SK-MEL-5 (cell line): ENCODE data around the gene CCDC12. TPM values are rescaled to one million over a fixed set of nuclear protein-coding genes. Genes with fewer than 3 reads are reported as not detected.

Source experiments
- DNase-seq: peaks from one replicate; pipeline ENCODE4 v3.0.0-alpha.2; 2016; ENCODE audit warnings: low read depth, low spot score
- in situ Hi-C: cut with HindIII; loops from 2 replicates; pipeline ENCODE4 v1.10.0; 2016; ENCODE audit warnings: low sequenced_read_pairs, high pct_unique_total_duplicates, low pct_unique_long_range_greater_than_20kb
- total RNA-seq: library from RNA; depleted of rRNA; stranded (reverse); fragments of >200 nt; shearing (Covaris generic); gene quantifications from 2 replicates; pipeline ENCODE4 v1.2.3, GENCODE V29; 2014

CCDC12 gene
- total RNA-seq, 1 experiment from 2014 or later = 24.6 TPM

DNA sequence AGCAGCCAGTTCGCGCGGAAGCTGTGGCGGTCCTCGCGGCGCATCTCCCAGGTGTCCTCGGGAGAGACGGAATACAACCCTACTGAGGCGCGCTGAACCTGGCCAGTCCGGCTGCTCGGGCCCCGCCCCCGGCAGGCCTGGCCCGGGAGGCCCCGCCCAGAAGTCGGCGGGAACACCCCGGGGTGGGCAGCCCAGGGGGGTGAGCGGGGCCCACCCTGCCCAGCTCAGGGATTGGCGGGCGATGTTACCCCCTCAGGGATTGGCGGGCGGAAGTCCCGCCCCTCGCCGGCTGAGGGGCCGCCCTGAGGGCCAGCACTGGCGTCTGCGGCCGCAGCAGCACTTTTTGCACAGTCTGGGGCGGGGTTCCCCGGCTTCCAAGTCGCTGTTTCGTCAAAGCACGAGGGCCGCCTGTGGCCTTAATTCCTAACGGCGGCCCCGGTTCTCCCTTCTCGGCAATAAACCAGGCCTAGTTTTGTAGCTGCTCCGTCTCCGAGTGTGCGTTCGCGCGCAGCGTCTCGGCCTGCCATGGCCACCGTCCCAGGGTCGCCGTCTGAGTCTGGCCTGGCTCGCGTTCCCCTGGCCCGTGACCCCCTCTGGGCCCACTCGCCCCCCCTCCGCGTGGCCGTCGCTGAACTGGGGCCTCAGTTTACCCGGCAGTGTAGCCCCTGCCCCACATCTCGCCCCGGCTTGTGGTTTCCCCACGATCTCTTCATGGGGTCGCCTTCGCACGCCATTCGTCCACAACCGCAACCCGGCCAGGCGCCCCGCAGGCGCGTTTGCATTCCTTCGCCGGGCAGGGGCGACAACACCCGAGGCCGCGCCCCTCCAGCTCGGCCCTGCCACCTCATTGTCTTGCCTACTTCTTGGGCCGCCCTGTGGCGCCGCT is 32.9 kb upstream of the CCDC12 start:
- in situ Hi-C loops = no loop called here
- peak; percentile 39 for DNase-seq

GRCh38 chr3:47008851-47009224 is 32.3 kb upstream of the CCDC12 start:
- DNase-seq = no peak
- in situ Hi-C loops = no loop called here

DNA sequence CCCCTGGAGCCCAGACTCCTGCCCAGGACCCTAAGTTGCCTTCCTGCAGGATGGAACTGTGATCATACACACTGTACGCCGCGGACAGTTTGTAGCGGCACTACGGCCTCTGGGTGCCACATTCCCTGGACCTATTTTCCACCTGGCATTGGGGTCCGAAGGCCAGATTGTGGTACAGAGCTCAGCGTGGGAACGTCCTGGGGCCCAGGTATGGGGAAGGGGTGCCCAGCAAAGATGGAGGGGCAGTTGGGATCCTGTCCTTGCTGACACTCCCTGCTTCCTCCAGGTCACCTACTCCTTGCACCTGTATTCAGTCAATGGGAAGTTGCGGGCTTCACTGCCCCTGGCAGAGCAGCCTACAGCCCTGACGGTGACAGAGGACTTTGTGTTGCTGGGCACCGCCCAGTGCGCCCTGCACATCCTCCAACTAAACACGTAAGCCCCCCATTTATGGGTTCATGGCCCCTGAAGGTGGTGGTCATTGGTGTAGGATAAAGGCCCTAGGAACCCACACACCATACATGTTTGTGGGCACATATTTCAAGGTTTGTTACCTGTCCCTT is 31.8 kb upstream of the CCDC12 start:
- in situ Hi-C loops = no loop called here
- DNase-seq = no peak

DNA sequence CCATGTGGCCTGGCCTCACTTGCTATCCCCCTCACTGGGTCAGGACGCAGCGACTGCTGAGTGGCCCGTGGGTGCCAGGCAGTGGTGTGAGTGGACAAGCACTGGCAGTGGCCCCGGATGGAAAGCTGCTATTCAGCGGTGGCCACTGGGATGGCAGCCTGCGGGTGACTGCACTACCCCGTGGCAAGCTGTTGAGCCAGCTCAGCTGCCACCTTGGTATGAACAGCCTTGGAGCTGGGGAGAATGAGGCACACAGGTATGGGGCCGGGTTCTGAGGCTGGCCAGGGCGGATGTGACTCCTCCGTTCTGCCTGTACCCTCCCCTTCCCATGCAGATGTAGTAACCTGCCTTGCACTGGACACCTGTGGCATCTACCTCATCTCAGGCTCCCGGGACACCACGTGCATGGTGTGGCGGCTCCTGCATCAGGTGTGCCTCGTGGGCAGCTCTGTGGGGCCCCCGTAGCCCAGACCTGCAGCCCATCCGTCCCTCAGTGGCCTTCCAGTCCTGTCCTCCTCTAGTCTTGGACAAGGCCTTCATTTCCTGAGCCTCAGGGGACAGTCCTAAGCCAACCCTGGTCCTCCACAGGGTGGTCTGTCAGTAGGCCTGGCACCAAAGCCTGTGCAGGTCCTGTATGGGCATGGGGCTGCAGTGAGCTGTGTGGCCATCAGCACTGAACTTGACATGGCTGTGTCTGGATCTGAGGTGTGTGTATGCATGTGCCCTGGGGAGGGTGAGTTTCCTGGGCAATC is 31.1 kb upstream of the CCDC12 start:
- in situ Hi-C loops = no loop called here
- no peak for DNase-seq

DNA sequence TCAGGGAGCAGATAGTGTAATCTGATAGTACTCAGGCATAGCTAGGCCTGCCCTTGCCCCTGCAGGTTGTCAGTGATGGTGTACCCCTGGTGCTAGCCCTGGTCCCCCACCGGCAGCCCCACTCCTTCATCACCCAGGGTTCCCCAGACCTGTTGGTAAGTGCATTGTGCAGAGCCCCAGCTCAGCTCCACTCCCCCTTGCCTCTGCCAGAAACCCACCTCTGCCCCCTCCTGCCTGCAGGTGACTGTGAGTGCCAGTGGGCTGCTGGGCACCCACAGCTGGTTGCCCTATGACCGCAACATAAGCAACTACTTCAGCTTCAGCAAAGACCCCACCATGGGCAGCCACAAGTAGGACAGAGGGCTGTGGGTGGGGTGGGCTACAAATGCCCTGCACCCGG is 30.5 kb upstream of the CCDC12 start:
- no peak for DNase-seq
- in situ Hi-C loops = no loop called here

DNA sequence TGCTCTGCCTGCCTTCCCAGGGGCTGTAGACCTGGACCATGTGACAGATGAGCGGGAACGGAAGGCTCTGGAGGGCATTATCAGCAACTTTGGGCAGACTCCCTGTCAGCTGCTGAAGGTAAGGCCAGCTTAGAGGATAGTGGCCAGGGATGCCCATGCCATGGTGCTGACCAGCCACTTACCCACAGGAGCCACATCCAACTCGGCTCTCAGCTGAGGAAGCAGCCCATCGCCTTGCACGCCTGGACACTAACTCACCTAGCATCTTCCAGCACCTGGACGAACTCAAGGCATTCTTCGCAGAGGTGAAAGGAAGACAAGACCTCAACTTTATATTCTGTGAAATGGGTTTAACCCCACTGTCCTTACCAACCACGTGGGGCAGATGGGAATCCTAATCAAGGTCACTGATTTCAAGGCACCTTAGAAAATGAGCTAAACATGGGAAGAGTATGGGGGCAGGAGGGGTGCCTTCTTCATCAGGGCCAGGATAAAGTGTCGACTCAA is 29.7 kb upstream of the CCDC12 start:
- in situ Hi-C loops = no loop called here
- no peak for DNase-seq

- DNase-seq = no peak
- in situ Hi-C loops = no loop called here
These were observed 28.9 kb upstream of the CCDC12 start for GRCh38 chr3:47005212-47006144.

- DNase-seq = no peak
These were observed 28.0 kb upstream of the CCDC12 start for GRCh38 chr3:47004369-47005211.

DNA sequence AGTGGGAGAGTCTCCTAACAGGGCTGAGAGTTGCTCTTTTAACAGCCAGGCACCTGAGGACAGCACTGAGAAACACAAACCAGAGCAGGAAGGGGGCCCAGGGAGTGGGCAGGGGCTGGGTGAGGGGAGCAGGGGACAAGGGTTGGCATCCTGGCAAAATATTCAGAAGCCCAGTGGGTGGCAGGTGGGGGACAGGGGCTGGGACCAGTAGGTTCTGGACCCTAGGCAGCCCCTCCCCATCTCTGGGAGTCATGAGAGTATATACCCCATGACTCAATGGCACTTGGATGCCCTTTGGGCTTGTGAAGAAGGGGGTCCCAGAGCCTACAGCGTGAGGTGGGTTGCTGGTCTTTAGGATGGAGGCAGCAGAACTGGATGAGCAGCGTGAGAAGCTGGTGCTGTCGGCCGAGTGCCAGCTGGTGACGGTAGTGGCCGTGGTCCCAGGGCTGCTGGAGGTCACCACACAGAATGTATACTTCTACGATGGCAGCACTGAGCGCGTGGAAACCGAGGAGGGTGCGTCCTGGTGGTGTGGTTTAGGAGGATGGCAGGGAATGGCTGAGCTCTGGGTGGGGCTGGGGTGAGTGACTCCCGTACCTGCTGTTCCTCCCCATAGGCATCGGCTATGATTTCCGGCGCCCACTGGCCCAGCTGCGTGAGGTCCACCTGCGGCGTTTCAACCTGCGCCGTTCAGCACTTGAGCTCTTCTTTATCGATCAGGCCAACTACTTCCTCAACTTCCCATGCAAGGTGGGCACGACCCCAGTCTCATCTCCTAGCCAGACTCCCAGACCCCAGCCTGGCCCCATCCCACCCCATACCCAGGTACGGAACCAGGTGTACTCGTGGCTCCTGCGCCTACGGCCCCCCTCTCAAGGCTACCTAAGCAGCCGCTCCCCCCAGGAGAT is 27.2 kb upstream of the CCDC12 start:
- no peak for DNase-seq
- in situ Hi-C loops = no loop called here

More at GRCh38 chr3:47004369-47005211, 28.0 kb upstream of the CCDC12 start:
- in situ Hi-C loops = no loop called here

DNA sequence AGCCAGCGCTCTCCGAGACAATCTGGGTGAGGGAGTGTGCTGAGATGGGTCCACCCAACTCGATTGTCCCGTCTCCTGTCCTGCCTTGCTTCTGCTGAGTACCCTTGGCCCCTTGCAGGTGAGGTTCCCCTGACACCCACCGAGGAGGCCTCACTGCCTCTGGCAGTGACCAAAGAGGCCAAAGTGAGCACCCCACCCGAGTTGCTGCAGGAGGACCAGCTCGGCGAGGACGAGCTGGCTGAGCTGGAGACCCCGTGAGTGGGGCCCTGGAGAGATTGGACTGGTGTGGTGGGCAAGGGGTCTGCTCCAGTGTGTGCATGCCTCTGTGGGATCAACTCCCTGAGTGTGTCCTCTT is 26.5 kb upstream of the CCDC12 start:
- in situ Hi-C loops = no loop called here
- DNase-seq = no peak

GRCh38 chr3:47002171-47003055 is 25.9 kb upstream of the CCDC12 start:
- in situ Hi-C loops = no loop called here
- no peak for DNase-seq

GRCh38 chr3:47001731-47002170 is 25.2 kb upstream of the CCDC12 start:
- in situ Hi-C loops = no loop called here
- DNase-seq = no peak

DNA sequence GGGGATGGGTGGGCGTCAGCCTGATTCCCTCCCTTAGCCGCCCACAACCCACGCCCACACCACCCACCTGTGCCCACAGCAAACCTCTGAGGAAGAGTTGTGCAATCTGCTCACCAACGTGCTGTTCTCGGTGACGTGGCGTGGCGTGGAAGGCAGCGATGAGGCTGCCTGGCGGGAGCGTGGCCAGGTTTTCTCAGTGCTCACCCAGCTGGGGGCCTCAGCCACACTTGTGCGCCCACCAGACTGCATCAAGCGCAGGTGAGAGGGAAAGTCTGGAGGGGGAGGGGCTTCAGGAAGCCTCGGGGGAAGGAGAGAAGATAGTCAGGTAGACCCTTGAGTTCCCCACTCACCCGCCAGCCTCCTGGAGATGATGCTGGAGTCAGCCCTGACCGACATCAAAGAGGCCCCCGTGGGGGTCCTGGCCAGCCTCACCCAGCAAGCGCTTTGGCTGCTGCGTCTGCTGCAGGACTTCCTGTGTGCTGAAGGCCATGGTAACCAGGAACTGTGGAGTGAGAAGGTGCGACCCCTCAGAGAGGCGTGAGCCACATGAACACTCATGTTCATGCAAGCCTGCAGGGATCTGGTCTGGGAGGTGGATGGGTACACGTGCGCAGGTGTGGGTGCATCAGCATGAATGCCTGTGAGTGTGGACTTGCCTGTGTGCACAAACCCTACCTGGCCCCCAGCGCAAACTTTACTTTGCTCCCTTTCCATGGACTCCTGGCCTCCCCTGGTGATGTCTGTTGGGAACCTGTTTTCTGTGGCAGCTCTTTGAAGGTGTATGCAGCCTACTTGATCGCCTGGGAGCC is 24.6 kb upstream of the CCDC12 start:
- DNase-seq = no peak
- in situ Hi-C loops = no loop called here

GRCh38 chr3:47000198-47000815 is 23.8 kb upstream of the CCDC12 start:
- DNase-seq = no peak
- in situ Hi-C loops = no loop called here
